UCSD-AML1 (cell line): ENCODE measurements around the gene CHTF18.
"Not testable (repeated sequence)": the region's sequence is repeated elsewhere in the genome, so short reads cannot be mapped to it uniquely, and the experiment has no call there.

Experiments
- DNase-seq: peaks from one replicate; lab custom pipeline; 2025; ENCODE audit not compliant: unreplicated experiment; lab: John Stamatoyannopoulos, UW

The CHTF18 gene

DNA sequence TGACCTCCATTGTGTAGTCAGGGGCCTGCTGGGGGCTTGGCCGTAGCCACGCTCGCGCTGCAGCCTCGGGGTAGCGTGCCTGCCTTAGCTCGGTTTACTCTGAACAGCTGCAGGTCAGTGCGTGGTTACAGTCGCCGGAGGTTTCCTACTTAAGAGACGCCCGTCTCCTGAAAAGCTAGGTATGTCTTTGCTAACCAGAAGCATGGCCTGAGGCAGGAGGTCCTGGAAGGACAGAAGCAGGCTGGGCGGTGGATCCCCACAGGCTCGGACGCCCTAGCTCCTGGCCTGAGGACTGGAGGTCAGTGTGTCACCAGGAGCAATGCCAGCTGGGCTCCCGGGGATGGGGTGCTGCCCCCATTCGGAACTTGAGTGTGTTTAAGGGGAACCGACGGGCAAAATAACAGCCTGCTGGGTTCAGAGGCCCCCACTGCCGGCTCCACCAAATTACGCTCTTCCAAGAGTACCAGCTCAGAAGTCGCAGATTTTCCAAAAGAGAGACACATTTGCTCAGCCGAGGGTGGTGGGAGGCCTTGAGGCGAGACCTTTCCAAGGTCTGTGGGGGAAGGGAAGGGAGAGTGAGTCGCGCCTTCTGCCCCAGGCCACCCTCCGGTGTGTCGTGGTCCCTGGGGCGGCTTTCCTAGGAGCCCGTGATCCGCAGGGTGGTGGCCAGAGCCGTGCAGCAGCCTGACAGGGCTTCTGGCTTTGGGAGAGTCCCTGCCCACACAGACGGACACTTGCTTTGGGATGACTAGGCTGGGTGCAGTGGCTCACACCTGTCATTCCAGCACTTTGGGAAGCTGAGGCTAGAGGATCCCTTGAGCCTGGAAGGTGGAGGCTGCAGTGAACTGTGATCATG is 16.0 kb downstream of the CHTF18 start:
- DNase-seq, result no peak

DNA sequence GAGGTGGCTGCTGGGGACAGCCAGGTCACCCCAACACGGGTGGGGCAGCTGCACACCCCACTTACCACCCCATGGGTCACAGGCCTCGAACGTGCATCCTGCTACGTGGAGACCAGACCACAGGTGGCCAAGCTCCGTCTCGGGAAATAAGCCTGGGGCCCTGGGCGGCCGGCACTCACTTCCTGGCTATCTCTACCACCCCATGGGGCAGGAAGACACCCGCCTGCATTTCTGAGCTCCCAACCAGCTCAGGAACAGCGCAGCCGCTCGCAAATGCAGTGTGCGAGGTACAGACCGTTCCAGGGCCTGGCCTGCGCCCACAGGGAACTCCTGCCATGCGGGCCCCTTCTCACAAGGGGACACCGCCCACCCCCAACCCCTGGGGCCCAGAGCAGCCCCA is 17.1 kb downstream of the CHTF18 start:
- DNase-seq, result no peak

GRCh38 chr16:807347-808084 is 19.1 kb downstream of the CHTF18 start:
- DNase-seq, result peak; percentile 94

DNA sequence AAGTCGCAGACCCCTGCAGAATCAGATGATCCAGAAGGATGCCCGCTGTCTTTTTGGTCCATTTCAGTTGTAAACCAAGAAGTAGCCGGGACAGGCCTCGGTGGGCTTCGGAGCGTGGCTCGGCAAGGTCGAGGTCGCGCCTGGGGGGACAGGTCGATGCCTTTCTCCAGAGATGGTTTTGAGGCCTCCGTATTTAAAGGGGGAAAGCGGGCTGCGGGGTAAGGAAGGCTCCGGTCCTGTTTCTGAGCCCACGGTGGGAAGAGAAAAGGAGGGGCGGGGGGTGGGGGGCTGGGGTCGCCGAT is 19.6 kb downstream of the CHTF18 start:
- no peak for DNase-seq

GRCh38 chr16:813204-813915 is 24.9 kb downstream of the CHTF18 start:
- DNase-seq, result peak; percentile 36

DNA sequence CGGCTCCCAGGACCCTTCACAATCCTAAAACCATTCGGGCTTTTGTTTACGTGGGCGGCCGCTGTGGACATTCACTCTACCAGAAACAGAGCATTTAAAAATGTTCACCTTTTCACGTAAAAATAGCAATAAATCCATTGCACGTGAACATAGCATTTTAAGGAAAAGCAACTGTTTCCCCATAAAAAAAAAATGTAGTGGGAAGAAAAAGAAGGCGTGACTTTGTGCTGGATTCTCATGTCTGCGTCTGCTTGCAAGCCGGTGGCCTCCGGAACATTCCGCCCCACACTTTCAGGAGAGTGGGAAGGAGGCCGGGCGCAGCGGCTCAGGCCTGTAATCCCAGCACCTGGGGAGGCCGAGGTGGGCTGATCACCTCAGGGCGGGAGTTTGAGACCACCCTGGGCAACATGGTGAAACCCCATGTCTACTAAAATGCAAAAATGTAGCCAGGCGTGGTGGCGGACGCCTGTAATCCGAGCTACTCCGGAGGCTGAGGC is 25.5 kb downstream of the CHTF18 start:
- no peak for DNase-seq

DNA sequence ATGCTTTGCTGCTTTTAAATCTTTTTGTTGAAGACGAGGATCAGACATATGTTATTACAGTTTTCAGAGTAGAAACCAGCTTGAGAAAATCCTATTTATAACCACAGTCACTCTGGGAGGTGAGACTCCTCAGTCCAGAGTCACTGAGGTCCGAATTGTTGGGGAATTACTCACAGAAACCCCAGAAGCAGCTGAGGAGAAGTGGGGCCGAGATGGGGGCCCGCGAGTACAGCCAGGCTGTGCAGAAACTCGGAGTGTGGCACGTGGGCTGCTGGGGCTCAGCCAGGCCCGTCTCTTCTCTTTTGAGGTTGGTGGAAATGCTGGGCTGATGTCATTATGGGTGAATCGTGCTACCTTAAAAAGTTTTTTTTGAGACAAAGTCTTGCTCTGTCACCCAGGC is 26.6 kb downstream of the CHTF18 start:
- DNase-seq, result no peak

- DNase-seq, result no peak
These were observed 27.4 kb downstream of the CHTF18 start for GRCh38 chr16:815861-816260.

GRCh38 chr16:817001-817906 is 28.8 kb downstream of the CHTF18 start:
- no peak for DNase-seq

DNA sequence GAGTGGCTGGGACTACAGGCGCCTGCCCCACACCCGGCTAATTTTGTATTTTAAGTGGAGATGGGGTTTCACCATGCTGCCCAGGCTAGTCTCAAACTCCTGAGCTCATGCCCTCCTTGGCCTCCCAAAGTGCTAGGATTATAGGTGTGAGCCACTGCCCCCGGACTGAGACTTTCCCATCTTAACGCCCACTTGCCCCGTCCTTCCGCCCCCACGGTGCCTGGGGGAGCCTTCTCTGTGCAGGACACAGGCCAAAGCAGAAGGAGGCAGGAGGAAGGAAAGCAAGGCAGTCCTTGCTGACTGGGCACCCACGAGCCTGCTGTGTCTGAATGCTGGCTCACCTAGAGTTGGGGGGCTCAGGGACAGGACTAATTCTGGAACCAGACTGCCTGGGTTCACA is 29.7 kb downstream of the CHTF18 start:
- DNase-seq, result no peak

GRCh38 chr16:818592-818991 is 30.2 kb downstream of the CHTF18 start:
- no peak for DNase-seq

DNA sequence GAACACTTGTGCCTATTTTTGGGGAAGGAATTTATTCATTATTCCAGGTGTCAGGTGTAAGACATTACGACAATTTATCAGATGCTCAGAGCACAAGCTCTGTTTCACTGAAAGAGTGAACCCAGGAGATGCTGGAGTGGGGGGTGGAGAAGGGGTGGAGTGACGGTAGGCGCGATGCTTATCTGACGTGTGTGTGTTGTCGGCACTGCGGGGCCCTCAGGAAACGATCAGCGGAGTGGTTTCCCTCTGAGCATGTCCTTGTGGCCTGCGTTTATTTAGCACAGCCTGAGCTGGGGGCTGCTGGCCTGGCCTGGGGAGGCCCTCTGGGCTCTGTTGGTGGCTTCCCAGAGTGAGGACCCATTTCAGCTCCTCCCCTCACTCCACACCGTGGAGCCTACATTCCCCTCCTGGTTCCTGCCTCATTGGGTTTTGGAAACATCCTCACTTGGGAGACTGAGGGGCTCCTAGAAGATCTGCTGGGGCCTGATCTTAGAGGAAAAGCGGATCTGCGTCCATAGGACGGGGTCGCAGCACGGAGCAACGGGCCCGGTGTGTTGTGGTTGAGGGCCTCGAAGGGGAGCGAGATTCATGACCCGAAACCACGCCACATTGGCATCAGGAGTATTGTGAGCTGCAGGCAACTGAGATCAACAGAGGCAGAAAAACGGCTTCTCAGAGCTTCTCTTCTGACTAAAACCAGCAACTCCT is 31.1 kb downstream of the CHTF18 start:
- DNase-seq, result peak; percentile 39

GRCh38 chr16:820044-820408 is 31.6 kb downstream of the CHTF18 start:
- DNase-seq, result not testable (repeated sequence)

GRCh38 chr16:820748-821147 is 32.3 kb downstream of the CHTF18 start:
- DNase-seq, result no peak

GRCh38 chr16:821751-822150 is 33.3 kb downstream of the CHTF18 start:
- DNase-seq, result no peak

DNA sequence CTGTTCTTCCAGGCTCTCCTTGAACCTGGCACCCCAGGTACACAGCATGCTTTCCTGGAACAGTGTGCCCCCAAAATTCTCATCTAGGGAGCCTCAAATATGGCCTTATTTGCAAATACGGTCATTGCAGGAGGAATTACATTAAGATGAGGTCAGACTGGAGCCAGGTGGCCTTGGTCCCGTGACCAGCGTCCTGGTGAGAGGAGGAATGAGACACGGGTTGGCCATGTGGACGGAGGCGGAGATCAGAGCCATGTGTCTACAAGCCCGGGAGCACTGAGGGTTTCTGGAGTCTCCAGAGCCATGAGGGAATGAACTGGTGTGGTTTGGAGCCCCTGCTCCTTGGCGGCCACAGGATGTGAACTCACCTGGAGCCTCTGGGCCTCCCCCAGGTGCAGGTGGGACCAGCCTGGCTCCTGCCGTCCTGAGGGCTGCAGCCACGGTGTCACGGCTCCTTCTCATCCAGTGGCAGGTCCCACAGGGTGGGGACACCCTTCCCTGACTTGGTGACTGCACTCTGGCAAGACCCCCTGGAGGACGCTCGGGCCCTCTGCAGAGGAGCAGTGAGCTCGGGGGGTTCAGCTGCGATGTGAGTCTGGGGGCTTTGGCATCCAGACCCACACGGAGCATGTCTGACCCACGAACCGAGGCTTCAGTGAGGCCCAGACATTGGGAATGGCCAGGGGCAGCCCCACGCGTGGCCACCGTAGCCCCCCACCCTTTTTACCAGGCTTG is 33.9 kb downstream of the CHTF18 start:
- DNase-seq, result no peak

DNA sequence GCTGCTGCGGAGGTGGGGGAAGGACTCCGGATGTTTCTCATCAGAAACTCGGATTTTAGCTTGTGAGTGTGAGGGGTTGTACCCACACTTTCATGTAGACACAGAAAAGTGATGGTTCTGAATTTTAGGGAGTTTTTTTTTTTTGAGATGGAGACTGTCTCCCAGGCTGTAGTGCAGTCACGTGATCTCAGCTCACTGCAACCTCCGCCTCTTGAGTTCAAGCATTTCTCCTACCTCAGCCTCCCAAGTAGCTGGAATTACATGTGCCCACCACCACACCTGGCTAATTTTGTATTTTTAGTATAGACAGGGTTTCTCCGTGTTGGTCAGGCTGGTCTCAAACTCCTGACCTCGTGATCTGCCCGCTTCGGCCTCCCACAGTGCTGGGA is 34.5 kb downstream of the CHTF18 start:
- no peak for DNase-seq

GRCh38 chr16:824194-824593 is 35.8 kb downstream of the CHTF18 start:
- DNase-seq, result no peak

- DNase-seq, result no peak
These were observed 36.2 kb downstream of the CHTF18 start for GRCh38 chr16:824601-825000.
